SK-N-MC (cell line): Measurements from ENCODE around the gene IKZF4.
"Not testable (repeated sequence)": the region's sequence is repeated elsewhere in the genome, so short reads cannot be mapped to it uniquely, and the experiment has no call there.

Source experiments
- DNase-seq: peaks from one replicate; pipeline ENCODE4 v3.0.0-alpha.2; 2011; ENCODE audit warnings: low read depth, low spot score
- H3K27ac ChIP-seq: fragments of 200-600 bp; sonication (generic); 2 replicates; pipeline ENCODE4 v1.5.1; 2016; ENCODE audit warnings: mixed run types
- H3K36me3 ChIP-seq: fragments of 200-600 bp; sonication (generic); 2 replicates; pipeline ENCODE4 v1.6.1; 2017; ENCODE audit warnings: antibody characterized with exemption, low read length, mixed read lengths; ENCODE audit not compliant: insufficient read depth
- H3K4me3 ChIP-seq: fragments of 200-600 bp; sonication (generic); 2 replicates; pipeline ENCODE4 v1.5.1; 2016
- H3K9ac ChIP-seq: fragments of 200-600 bp; sonication (generic); 2 replicates; pipeline ENCODE4 v1.8.0; 2017; ENCODE audit warnings: mixed run types, mixed read lengths; ENCODE audit not compliant: insufficient read length
- H3K9me3 ChIP-seq: fragments of 200-600 bp; sonication (generic); 2 replicates; pipeline ENCODE4 v1.6.1; 2017; ENCODE audit warnings: low read depth, mild to moderate bottlenecking, antibody characterized with exemption, low read length, moderate library complexity, mixed read lengths
- EZH2 ChIP-seq: fragments of 200-600 bp; sonication (generic); IDR thresholded peaks from one replicate; pipeline ENCODE4 v1.6.1; 2017; ENCODE audit warnings: antibody characterized with exemption
- FOXP2 ChIP-seq: optimal IDR thresholded peaks from 2 replicates; pipeline ENCODE3; 2011; ENCODE audit warnings: mild to moderate bottlenecking, moderate library complexity; ENCODE audit not compliant: insufficient read depth; ENCODE audit errors: extremely low read length, control extremely low read depth
- POLR2AphosphoS5 ChIP-seq: IDR thresholded peaks from 2 replicates; pipeline ENCODE4 v1.6.1; 2012; ENCODE audit warnings: mild to moderate bottlenecking, low read depth, low read length, borderline replicate concordance

Gene IKZF4

DNA sequence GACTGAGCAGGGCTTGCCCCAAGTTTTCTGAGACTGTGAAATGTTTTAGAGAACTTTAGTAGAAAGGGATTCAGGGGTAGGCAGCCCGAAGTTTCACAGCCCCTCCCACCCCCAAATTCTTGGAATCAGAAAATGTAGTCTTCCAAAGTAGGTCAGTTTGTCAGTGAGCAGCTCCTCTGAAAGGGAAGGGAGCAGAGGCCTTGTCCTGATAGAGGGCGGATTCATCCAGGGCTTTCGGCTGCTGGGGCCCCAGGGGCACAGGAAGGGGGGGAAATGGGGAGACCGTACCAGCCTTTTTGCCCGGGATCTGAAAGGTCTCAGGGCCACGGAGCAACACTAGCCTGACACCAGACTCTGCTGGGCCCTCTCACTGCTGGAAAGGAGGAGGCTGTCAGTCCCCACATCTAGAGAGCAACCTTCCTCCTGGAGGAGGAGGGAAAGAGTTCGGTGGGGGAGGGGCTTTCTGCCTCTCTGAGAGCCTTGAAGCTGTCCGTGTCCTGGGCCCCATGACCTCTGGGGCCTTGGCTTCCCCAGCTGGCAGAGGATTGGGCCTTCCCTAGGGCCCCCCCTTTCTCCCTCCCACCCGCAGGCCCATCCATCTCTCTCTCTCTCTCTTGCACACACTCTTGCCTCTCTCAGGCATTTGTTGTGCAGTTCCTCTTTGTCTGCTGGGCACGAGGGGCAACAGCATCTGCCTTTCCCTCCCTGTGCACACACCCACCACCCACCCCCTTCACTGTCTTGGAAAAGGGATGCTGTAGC, at the start of gene IKZF4:
Gene IKZF4 (plus strand): TSS at position 621 of the 762 bp plus-strand sequence. CDS start 451 bp downstream, outside the sequence.
- TF ChIP-seq EZH2 (no peak), POLR2AphosphoS5 (no peak), FOXP2 (no peak)
- no peak within 1 kb of the TSS for H3K4me3 ChIP-seq
- no peaks in the 10 kb centered on the region for H3K36me3 ChIP-seq
- no peak for DNase-seq
- H3K27ac ChIP-seq = no peak within 1 kb of the TSS
- H3K9me3 ChIP-seq = no peaks in the 10 kb centered on the region
- H3K9ac ChIP-seq = no peak within 1 kb of the TSS

GRCh38 chr12:55972042-55972441, 48.8 kb upstream of the IKZF4 start:
- TF ChIP-seq FOXP2 = no peak
- no peak for TF ChIP-seq POLR2AphosphoS5
- TF ChIP-seq EZH2 = no peak
- Histone ChIP-seq H3K9me3 (no peaks in the 10 kb centered on the region), H3K9ac (no peak overlapping the region), H3K4me3 (peak overlapping the region; percentile 100), H3K27ac (peak overlapping the region; percentile 89), H3K36me3 (peaks cover 35% of the 10 kb centered on the region)
- DNase-seq = no peak

GRCh38 chr12:55972456-55972855, 48.4 kb upstream of the IKZF4 start:
- H3K36me3 ChIP-seq = peaks cover 35% of the 10 kb centered on the region
- H3K4me3 ChIP-seq = peak overlapping the region; percentile 100
- H3K9me3 ChIP-seq = no peaks in the 10 kb centered on the region
- no peak for DNase-seq
- H3K9ac ChIP-seq = peak overlapping the region; percentile 92
- no peak for TF ChIP-seq FOXP2
- TF ChIP-seq POLR2AphosphoS5 = no peak
- TF ChIP-seq EZH2 = no peak
- H3K27ac ChIP-seq = peak overlapping the region; percentile 89

DNA sequence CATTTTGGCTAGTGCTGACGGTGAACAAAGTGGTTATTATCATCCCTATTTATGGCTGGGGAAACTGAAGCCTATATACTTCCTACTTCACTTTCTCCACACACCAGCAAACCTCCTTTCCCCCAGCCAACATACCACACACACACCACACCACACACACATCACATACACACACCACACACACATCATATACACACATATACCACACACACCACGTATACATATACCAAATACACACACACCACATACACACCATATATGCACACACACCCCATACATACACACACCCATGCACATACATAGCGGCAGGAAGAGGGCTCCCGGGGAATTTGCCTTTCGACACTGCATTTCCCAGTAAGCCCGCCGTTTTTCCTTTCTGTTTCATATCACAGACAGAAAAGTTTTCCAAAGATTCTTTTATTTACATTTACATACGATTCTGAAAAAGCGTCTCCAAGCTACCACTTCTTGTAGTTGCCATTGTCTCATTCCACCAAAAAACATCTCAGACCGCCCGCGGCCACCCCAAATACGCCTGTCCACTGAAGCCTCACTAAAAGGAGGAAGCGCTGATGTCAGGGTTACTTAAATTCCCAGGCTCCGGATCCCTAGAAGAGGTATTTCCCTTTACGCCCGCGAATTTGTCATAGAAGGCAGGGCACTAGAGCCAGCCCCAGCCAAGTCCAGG, 47.8 kb upstream of the IKZF4 start:
- H3K4me3 ChIP-seq = peak overlapping the region; percentile 100

DNA sequence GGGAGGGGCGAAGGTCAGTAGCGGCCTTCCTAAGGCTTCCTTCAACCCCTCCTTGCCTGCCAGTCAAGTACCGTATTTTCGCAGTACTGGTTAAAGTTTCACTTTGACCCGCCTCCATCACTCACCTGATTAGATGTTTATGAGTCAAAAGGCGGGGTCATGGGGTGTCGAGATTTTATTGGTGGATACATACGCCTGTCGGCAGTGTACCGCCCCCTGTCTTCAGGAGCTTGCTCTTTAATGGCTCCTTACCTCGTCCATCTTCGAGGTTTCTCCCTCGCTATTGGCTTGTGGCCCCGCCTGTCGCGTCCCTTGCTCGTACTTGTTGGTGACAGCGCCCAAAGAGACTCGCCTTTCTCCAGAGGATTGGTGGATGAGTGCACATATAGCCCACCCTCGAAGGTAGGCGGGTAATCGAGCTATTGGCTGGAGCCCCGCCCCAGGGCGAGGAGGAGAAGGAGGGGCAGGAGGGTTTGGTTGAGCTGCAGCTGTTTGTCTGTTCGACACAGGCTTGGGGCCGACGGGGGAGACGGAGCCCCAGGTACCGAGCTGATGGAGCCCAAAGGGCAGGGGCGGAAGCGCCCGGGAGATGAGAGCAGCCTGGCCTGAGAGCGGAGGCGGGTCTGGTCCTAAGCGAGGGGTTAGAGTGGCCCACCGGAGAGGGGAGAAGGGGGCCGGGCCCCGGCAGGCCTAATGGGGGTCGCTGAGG, 47.1 kb upstream of the IKZF4 start, which contains the start of gene RAB5B:
Gene RAB5B (plus strand): TSS at position 480 of the 709 bp plus-strand sequence. CDS start 12,883 bp downstream, outside the sequence.
- TF ChIP-seq EZH2 = no peak
- TF ChIP-seq POLR2AphosphoS5 = peak; percentile 84
- peak; percentile 99 for DNase-seq
- Histone ChIP-seq H3K27ac (peak within 1 kb of the TSS; percentile 89), H3K36me3 (peaks cover 26% of the 10 kb centered on the region), H3K4me3 (peak within 1 kb of the TSS; percentile 100), H3K9ac (peak within 1 kb of the TSS; percentile 96), H3K9me3 (no peaks in the 10 kb centered on the region)

More for the DNA sequence above, 47.8 kb upstream of the IKZF4 start:
- DNase-seq = no peak
- H3K27ac ChIP-seq = peak overlapping the region; percentile 89
- TF ChIP-seq EZH2 = no peak
- no peak for TF ChIP-seq POLR2AphosphoS5
- no peak for TF ChIP-seq FOXP2
- H3K9me3 ChIP-seq = no peaks in the 10 kb centered on the region
- peaks cover 33% of the 10 kb centered on the region for H3K36me3 ChIP-seq
- H3K9ac ChIP-seq = peak overlapping the region; percentile 92

- no peak for TF ChIP-seq POLR2AphosphoS5
- no peak for TF ChIP-seq FOXP2
- no peak for TF ChIP-seq EZH2
- H3K36me3 ChIP-seq = peaks cover 20% of the 10 kb centered on the region
- no peaks in the 10 kb centered on the region for H3K9me3 ChIP-seq
- peak overlapping the region; percentile 99 for H3K4me3 ChIP-seq
- DNase-seq = no peak
- peak overlapping the region; percentile 96 for H3K9ac ChIP-seq
- peak overlapping the region; percentile 57 for H3K27ac ChIP-seq
These were observed 46.5 kb upstream of the IKZF4 start for GRCh38 chr12:55974308-55974730.

DNA sequence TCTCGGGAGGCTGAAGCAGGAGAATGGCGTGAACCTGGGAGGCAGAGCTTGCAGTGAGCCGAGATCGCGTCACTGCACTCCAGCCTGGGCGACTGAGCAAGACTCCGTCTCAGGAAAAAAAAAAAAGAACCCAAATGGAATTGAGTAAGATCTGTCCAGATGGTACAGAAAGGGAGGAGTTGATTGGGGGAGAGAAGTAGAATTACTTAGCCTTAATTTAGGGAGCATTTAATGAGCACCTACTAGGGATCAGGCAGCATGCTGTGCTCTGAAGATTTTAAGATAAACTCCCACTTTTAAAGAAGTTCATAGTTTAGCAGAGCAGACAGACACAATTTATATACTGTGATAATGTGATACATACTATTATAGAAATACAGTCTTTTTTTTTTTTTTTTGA, 42.5 kb upstream of the IKZF4 start:
- Histone ChIP-seq H3K9ac (no peak overlapping the region), H3K4me3 (no peak overlapping the region), H3K36me3 (peaks cover 3% of the 10 kb centered on the region; the same call in 1 of the 2 replicates), H3K27ac (no peak overlapping the region), H3K9me3 (no peaks in the 10 kb centered on the region)
- DNase-seq = no peak
- TF ChIP-seq FOXP2 (no peak), POLR2AphosphoS5 (no peak), EZH2 (no peak)

GRCh38 chr12:55979069-55979468, 41.8 kb upstream of the IKZF4 start:
- peaks cover 3% of the 10 kb centered on the region; the same call in 1 of the 2 replicates for H3K36me3 ChIP-seq
- H3K4me3 ChIP-seq = no peak overlapping the region

GRCh38 chr12:55981882-55982281, 39.0 kb upstream of the IKZF4 start:
- H3K36me3 ChIP-seq, DNase-seq, H3K9me3 ChIP-seq, H3K9ac ChIP-seq, H3K27ac ChIP-seq, H3K4me3 ChIP-seq: not testable (repeated sequence)

More at GRCh38 chr12:55979069-55979468, 41.8 kb upstream of the IKZF4 start:
- TF ChIP-seq POLR2AphosphoS5 (no peak), FOXP2 (no peak), EZH2 (no peak)
- H3K9ac ChIP-seq = no peak overlapping the region
- H3K9me3 ChIP-seq = no peaks in the 10 kb centered on the region
- no peak for DNase-seq
- H3K27ac ChIP-seq = no peak overlapping the region
